B cell (primary cell): Measurements from ENCODE around the gene TRAFD1. TPM values are rescaled to one million over a fixed set of nuclear protein-coding genes. Genes with fewer than 3 reads are reported as not detected.

ENCODE experiments used
- ATAC-seq: fragments of 200-7000 bp; cut with Tn5 transposase; one replicate; pipeline ENCODE4 v1.10.0; 2021; ENCODE audit warnings: low read depth, mild to moderate bottlenecking, moderate number of reproducible peaks, moderate library complexity
- CTCF ChIA-PET: fragments of 350-600 bp; sonication (Branson Sonifier 250); formaldehyde crosslinking; loops from one replicate; lab custom pipeline; 2021; ENCODE audit warnings: antibody characterized with exemption, inconsistent platforms; lab: Charles Lee
- POLR2A ChIA-PET: fragments of 350-600 bp; sonication (Branson Sonifier 250); formaldehyde crosslinking; loops from one replicate; lab custom pipeline; 2021; ENCODE audit warnings: antibody characterized with exemption; lab: Charles Lee
- DNase-seq: peaks from one replicate; pipeline ENCODE4 v3.0.0; 2013
- H2AFZ ChIP-seq: 2 replicates; pipeline ENCODE4 v1.6.1; 2012; ENCODE audit warnings: mild to moderate bottlenecking, low read depth, low read length; ENCODE audit not compliant: insufficient read depth, poor library complexity, severe bottlenecking
- H3K27ac ChIP-seq, 2 donors: 1 replicate in 1 of 2; 2 replicates in 1 of 2; pipeline ENCODE4 v1.5.1; 2012 to 2013; ENCODE audit warnings: low read length in 2 of 2, mild to moderate bottlenecking in 2 of 2, moderate library complexity in 1 of 2
- H3K27me3 ChIP-seq, 4 experiments: fragments of 200-600 bp in 1 of 4; sonication (generic) in 1 of 4; replicated peaks in 1 of 4; 1 replicate in 2 of 4; 2 replicates in 2 of 4; pipeline versions ENCODE4 v1.6.1 to v1.7.0; 2013 to 2016; ENCODE audit warnings: low read length in 3 of 4, mild to moderate bottlenecking in 2 of 4, mixed read lengths in 1 of 4, moderate library complexity in 1 of 4; ENCODE audit not compliant: insufficient read depth in 4 of 4, control insufficient read depth in 3 of 4; ENCODE audit errors: control extremely low read depth in 1 of 4
- H3K36me3 ChIP-seq, 2 experiments: replicated peaks in 1 of 2; 1 replicate in 1 of 2; 2 replicates in 1 of 2; pipeline versions ENCODE4 v1.6.1 to v1.7.1; 2013; ENCODE audit warnings: low read length in 1 of 2; ENCODE audit not compliant: insufficient read depth in 2 of 2, control insufficient read depth in 1 of 2; ENCODE audit errors: control extremely low read depth in 1 of 2, extremely low read depth in 1 of 2
- H3K4me1 ChIP-seq, 2 donors: fragments of 200-600 bp in 1 of 2; sonication (generic) in 1 of 2; 1 replicate in 1 of 2; 2 replicates in 1 of 2; pipeline versions ENCODE4 v1.5.1 to v1.6.1; 2013 to 2017; ENCODE audit warnings: low read length in 2 of 2; ENCODE audit not compliant: control insufficient read depth in 2 of 2, insufficient read depth in 2 of 2
- H3K4me2 ChIP-seq: replicated peaks from 2 replicates; pipeline ENCODE3; 2012; ENCODE audit warnings: mild to moderate bottlenecking, low read depth, low read length; ENCODE audit not compliant: poor library complexity, severe bottlenecking
- H3K4me3 ChIP-seq, 5 experiments: fragments of 200-600 bp in 1 of 5; sonication (generic) in 1 of 5; 1 replicate in 3 of 5; 2 replicates in 2 of 5; pipeline versions ENCODE4 v1.5.1 to v1.7.0; 2011 to 2016; ENCODE audit warnings: low read length in 4 of 5, mild to moderate bottlenecking in 4 of 5, low read depth in 2 of 5, control low read depth in 1 of 5, moderate library complexity in 1 of 5; ENCODE audit not compliant: insufficient read depth in 1 of 5; ENCODE audit errors: control extremely low read depth in 1 of 5, extremely low read depth in 1 of 5
- H3K79me2 ChIP-seq: fragments of 200-600 bp; sonication (generic); one replicate; pipeline ENCODE4 v1.6.0; 2016; ENCODE audit warnings: low read length; ENCODE audit not compliant: control insufficient read depth, insufficient read depth
- H3K9ac ChIP-seq: fragments of 200-600 bp; sonication (generic); 2 replicates; pipeline ENCODE4 v1.6.1; 2017; ENCODE audit warnings: mild to moderate bottlenecking, low read length, moderate library complexity
- H3K9me3 ChIP-seq, 3 donors: one replicate each; pipeline versions ENCODE4 v1.6.1 to v1.7.1; 2013; ENCODE audit warnings: low read length in 2 of 3; ENCODE audit not compliant: control insufficient read depth in 2 of 3, insufficient read depth in 1 of 3; ENCODE audit errors: control extremely low read depth in 1 of 3
- H4K20me1 ChIP-seq: 2 replicates; pipeline ENCODE4 v1.6.0; 2012; ENCODE audit warnings: mild to moderate bottlenecking, low read length; ENCODE audit not compliant: insufficient read depth, control insufficient read depth, poor library complexity, severe bottlenecking
- H3K27ac Mint-ChIP-seq: one replicate; pipeline ENCODE4 v1.8.0; 2021; ENCODE audit warnings: mixed read lengths
- H3K27me3 Mint-ChIP-seq: one replicate; pipeline ENCODE4 v1.8.0; 2021; ENCODE audit warnings: mixed read lengths
- H3K4me1 Mint-ChIP-seq: one replicate; pipeline ENCODE4 v1.8.0; 2021; ENCODE audit warnings: mixed read lengths
- H3K4me3 Mint-ChIP-seq: one replicate; pipeline ENCODE4 v1.8.0; 2021; ENCODE audit warnings: mixed read lengths
- H3K9me3 Mint-ChIP-seq: one replicate; pipeline ENCODE4 v1.8.0; 2022; ENCODE audit warnings: mixed read lengths; ENCODE audit not compliant: insufficient read depth
- EZH2 ChIP-seq: IDR thresholded peaks from 2 replicates; pipeline ENCODE4 v1.6.1; 2012; ENCODE audit warnings: borderline replicate concordance, low read depth, mild to moderate bottlenecking, moderate library complexity, low read length; ENCODE audit not compliant: insufficient read depth, poor library complexity, severe bottlenecking
- WGBS: methylation state at CpG from one replicate; pipeline ENCODE4 v1.1.5; 2013; ENCODE audit warnings: missing lambda C conversion rate; ENCODE audit not compliant: insufficient coverage; 5-methylcytosine and 5-hydroxymethylcytosine counted together
- intact Hi-C: fragments of 100-400 bp; cut with micrococcal nuclease; formaldehyde crosslinking; loops from one replicate; pipeline ENCODE4 v1.10.0; 2022
- polyA plus RNA-seq: library from polyadenylated mRNA; depleted of rRNA; stranded (reverse); fragments of >200 nt; gene quantifications from 2 replicates; pipeline ENCODE4 v1.2.3, GENCODE V29; 2012
- total RNA-seq, 2 donors: library from RNA; stranded (reverse); fragments of 120-200 nt in 1 of 2; gene quantifications; 1 replicate in 1 of 2; 2 replicates in 1 of 2; pipeline versions ENCODE4 v1.2.3 to v1.2.4, GENCODE V29; 2013 to 2022
- TF ChIP-seq, protein P1 (sequence below): fragments of 200-600 bp; IDR thresholded peaks from one replicate; pipeline ENCODE4 v1.8.0; 2022; ENCODE audit warnings: antibody characterized with exemption, mild to moderate bottlenecking

TRAFD1 gene
- total and polyA plus RNA-seq, 2 donors (not counting 1 experiment from before 2014, with no cell fraction given), result 30.9 to 37.7 TPM

DNA sequence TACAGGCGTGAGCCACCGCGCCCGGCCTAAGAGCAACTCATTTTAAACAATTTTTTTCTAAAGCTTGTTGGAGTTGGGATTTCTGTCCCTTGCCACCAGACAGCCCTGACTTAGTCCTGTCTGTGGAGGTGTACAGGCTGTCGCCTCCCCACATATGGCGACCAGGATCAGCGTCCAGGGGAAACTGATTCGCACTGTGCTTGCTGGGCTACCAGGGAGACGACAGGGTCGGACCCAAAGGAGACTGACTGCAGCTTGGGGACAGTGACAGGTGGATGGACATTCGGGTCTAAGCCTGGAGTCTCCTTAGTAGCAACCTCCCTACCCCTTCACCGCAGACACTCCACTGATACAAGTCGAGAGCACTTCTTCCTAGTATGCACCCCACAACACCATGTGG lies 40.3 kb downstream of the TRAFD1 start:
- Mint-ChIP-seq H3K4me1 (peaks cover 6% of the 10 kb centered on the region), H3K4me3 (no peak overlapping the region), H3K27ac (no peak overlapping the region), H3K9me3 (no peaks in the 10 kb centered on the region), H3K27me3 (no peaks in the 10 kb centered on the region)
- Histone ChIP-seq H3K27me3 (no peaks in the 10 kb centered on the region), H3K9me3 (peaks cover 0 to 3% (median 0%) of the 10 kb centered on the region in 3 donors), H3K4me3 (no peak overlapping the region), H4K20me1 (no peaks in the 10 kb centered on the region), H3K36me3 (peaks cover 3 to 47% of the 10 kb centered on the region in 2 experiments), H3K9ac (no peak overlapping the region), H3K27ac (no peak overlapping the region), H3K4me2 (no peak overlapping the region), H3K4me1 (peaks cover 0 to 5% of the 10 kb centered on the region in 2 donors), H3K79me2 (no peaks in the 10 kb centered on the region), H2AFZ (no peak overlapping the region)
- 97% methylated on average over 7 of the region's 13 CpGs for WGBS
- no peak for TF ChIP-seq EZH2
- TF ChIP-seq, protein P1, sequence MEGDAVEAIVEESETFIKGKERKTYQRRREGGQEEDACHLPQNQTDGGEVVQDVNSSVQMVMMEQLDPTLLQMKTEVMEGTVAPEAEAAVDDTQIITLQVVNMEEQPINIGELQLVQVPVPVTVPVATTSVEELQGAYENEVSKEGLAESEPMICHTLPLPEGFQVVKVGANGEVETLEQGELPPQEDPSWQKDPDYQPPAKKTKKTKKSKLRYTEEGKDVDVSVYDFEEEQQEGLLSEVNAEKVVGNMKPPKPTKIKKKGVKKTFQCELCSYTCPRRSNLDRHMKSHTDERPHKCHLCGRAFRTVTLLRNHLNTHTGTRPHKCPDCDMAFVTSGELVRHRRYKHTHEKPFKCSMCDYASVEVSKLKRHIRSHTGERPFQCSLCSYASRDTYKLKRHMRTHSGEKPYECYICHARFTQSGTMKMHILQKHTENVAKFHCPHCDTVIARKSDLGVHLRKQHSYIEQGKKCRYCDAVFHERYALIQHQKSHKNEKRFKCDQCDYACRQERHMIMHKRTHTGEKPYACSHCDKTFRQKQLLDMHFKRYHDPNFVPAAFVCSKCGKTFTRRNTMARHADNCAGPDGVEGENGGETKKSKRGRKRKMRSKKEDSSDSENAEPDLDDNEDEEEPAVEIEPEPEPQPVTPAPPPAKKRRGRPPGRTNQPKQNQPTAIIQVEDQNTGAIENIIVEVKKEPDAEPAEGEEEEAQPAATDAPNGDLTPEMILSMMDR, result no peak
- intact Hi-C loops, result no loop called here
- ATAC-seq (no peak), DNase-seq (no peak)
- ChIA-PET CTCF (no interaction called here), POLR2A (no interaction called here)

DNA sequence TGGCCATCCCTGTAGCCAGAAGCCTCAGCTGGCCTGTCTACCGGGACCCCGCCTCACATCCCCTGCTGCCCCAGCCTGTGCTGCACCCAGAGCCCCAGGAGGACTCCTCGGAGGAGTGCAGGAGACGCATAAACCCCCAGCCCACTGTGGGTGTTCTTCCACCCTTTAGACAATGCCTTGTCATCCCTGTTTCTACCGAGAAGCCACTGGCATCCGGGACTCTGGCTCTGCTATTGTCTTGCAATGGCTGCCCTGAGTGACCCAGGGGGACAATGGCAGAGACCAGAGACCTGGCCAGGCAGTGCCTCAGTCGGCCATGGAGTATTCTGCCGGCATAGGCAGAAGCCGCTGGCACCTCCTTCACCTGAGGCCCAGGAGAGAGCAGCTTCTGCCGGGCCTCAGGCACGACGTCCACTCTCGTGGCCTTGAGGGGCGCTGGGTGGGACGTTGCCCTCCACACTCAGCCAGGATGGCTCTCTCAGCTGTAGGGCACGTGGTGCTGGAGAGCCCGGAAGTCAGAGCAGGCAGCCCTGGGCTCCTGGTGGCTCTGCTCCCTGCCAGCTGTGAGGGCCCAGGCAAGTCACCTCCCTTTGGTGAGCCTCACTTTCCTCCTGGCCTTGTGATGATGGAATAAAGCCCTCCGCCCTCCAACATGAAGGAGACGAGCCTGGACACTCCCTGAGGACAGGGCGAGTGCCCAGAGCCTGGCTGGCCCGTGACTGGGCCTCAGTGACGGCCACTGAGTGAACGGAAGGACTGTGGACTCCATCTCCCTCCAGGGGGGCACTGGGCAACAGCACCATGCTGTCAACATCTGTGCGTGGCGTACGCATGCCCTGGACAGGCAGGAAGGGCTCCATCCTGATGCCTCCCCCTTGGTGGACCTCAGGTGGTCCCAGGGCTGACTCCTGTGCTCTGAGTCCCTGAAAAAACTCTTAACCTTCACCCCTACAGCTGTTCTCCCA lies 41.0 kb downstream of the TRAFD1 start:
- Histone ChIP-seq H3K4me1 (peaks cover 0 to 5% of the 10 kb centered on the region in 2 donors), H3K4me2 (no peak overlapping the region), H4K20me1 (no peaks in the 10 kb centered on the region), H3K9me3 (peaks cover 0 to 3% (median 0%) of the 10 kb centered on the region in 3 donors), H3K9ac (no peak overlapping the region), H3K4me3 (no peak overlapping the region), H2AFZ (no peak overlapping the region), H3K27me3 (no peaks in the 10 kb centered on the region), H3K27ac (no peak overlapping the region), H3K79me2 (no peaks in the 10 kb centered on the region), H3K36me3 (peaks cover 3 to 50% of the 10 kb centered on the region in 2 experiments)
- H3K4me3 Mint-ChIP-seq, result no peak overlapping the region
- 97% methylated on average over 26 of the region's 26 CpGs for WGBS
- CTCF ChIA-PET, result no interaction called here
- POLR2A ChIA-PET, result no interaction called here
- no peak overlapping the region for H3K27ac Mint-ChIP-seq
- no peak for TF ChIP-seq EZH2
- TF ChIP-seq, protein P1, result no peak
- H3K4me1 Mint-ChIP-seq, result peaks cover 9% of the 10 kb centered on the region
- H3K9me3 Mint-ChIP-seq, result no peaks in the 10 kb centered on the region
- no peaks in the 10 kb centered on the region for H3K27me3 Mint-ChIP-seq
- DNase-seq (no peak), ATAC-seq (no peak)
- intact Hi-C loops, result no loop called here
